ENCODE measurements around the gene TMEM86A.
"Not testable (repeated sequence)": the region's sequence is repeated elsewhere in the genome, so short reads cannot be mapped to it uniquely, and the experiment has no call there.

TMEM86A gene

GRCh38 chr11:18698341-18699268 is at the start of gene TMEM86A:
TMEM86A (plus strand) TSS chr11:18698779; CDS start chr11:18698887, 108 bp downstream.
- DNase-seq, result peak; percentile 92

- DNase-seq, result no peak
Measured at GRCh38 chr11:18650353-18650752, 48.2 kb upstream of the TMEM86A start.

GRCh38 chr11:18650859-18651557 is 47.6 kb upstream of the TMEM86A start:
- DNase-seq, result peak; percentile 74

GRCh38 chr11:18657673-18658072 is 40.9 kb upstream of the TMEM86A start:
- no peak for DNase-seq

- DNase-seq, result not testable (repeated sequence)
Measured at GRCh38 chr11:18665353-18665872, 33.2 kb upstream of the TMEM86A start.

- no peak for DNase-seq
Measured at GRCh38 chr11:18668131-18668530, 30.4 kb upstream of the TMEM86A start.

GRCh38 chr11:18669219-18669596 is 29.4 kb upstream of the TMEM86A start:
- no peak for DNase-seq

GRCh38 chr11:18669711-18670110 is 28.9 kb upstream of the TMEM86A start:
- DNase-seq, result peak; percentile 21

GRCh38 chr11:18671246-18671645 is 27.3 kb upstream of the TMEM86A start:
- DNase-seq, result no peak

- not testable (repeated sequence) for DNase-seq
Measured at GRCh38 chr11:18672209-18672608, 26.4 kb upstream of the TMEM86A start.

GRCh38 chr11:18676803-18677202 is 21.8 kb upstream of the TMEM86A start:
- DNase-seq, result no peak

- DNase-seq, result no peak
Measured at GRCh38 chr11:18677560-18677959, 21.0 kb upstream of the TMEM86A start.

- not testable (repeated sequence) for DNase-seq
Measured at GRCh38 chr11:18681949-18682348, 16.6 kb upstream of the TMEM86A start.

GRCh38 chr11:18682466-18682865 is 16.1 kb upstream of the TMEM86A start:
- no peak for DNase-seq

GRCh38 chr11:18684267-18684666 is 14.3 kb upstream of the TMEM86A start:
- no peak for DNase-seq

GRCh38 chr11:18691467-18692140 is 7.0 kb upstream of the TMEM86A start:
- not testable (repeated sequence) for DNase-seq

GRCh38 chr11:18692941-18693760 is 5.4 kb upstream of the TMEM86A start:
- DNase-seq, result no peak

GRCh38 chr11:18696638-18697225 is 1.8 kb upstream of the TMEM86A start:
- DNase-seq, result no peak

GRCh38 chr11:18697576-18697975 is 1.0 kb upstream of the TMEM86A start:
- DNase-seq, result no peak

- no peak for DNase-seq
Measured at GRCh38 chr11:18699269-18699596, 654 bp downstream of the TMEM86A start.

- DNase-seq, result peak; percentile 33
Measured at GRCh38 chr11:18699848-18700261, 1.3 kb downstream of the TMEM86A start.

GRCh38 chr11:18700375-18700774 is 1.8 kb downstream of the TMEM86A start:
- DNase-seq, result peak; percentile 27

Data from NCI-H82 (cell line).